Prostate gland (tissue), 2 donors: ENCODE data around the gene SV2C. TPM values are rescaled to one million over a fixed set of nuclear protein-coding genes. Genes with fewer than 3 reads are reported as not detected.

Source experiments
- DNase-seq: peaks from one replicate; pipeline ENCODE4 v3.0.0-alpha.2; 2019; ENCODE audit warnings: low spot score
- H3K27ac ChIP-seq, 2 donors: fragments of 200-600 bp; sonication (generic); 2 replicates each; pipeline ENCODE4 v1.5.1; 2017 to 2019
- H3K27me3 ChIP-seq: fragments of 200-600 bp; sonication (generic); replicated peaks from 2 replicates; pipeline ENCODE4 v1.5.1; 2019; ENCODE audit not compliant: insufficient read depth
- H3K36me3 ChIP-seq, 2 donors: fragments of 200-600 bp; sonication (generic); 1 replicate in 1 of 2; 2 replicates in 1 of 2; pipeline versions ENCODE4 v1.5.1 to v1.8.1; 2017 to 2019
- H3K4me1 ChIP-seq: fragments of 200-600 bp; sonication (generic); replicated peaks from 2 replicates; pipeline ENCODE4 v1.5.1; 2019
- H3K4me3 ChIP-seq, 2 donors: fragments of 200-600 bp; sonication (generic); 2 replicates each; pipeline ENCODE4 v1.5.1; 2017 to 2019
- H3K9me3 ChIP-seq: fragments of 200-600 bp; sonication (generic); 2 replicates; pipeline ENCODE4 v1.5.1; 2017
- POLR2A ChIP-seq: fragments of 450-650 bp; IDR thresholded peaks from one replicate; pipeline ENCODE4 v1.6.1; 2016; ENCODE audit warnings: antibody characterized with exemption, mild to moderate bottlenecking
- POLR2AphosphoS5 ChIP-seq: sonication (generic); formaldehyde crosslinking; IDR thresholded peaks from one replicate; pipeline ENCODE4 v1.6.1; 2017; ENCODE audit warnings: antibody characterized with exemption
- WGBS: methylation state at CpG from one replicate; pipeline ENCODE4 v1.1.5; 2018; 5-methylcytosine and 5-hydroxymethylcytosine counted together
- intact Hi-C: fragments of 100-400 bp; cut with DNase I; formaldehyde crosslinking; loops from one replicate; pipeline ENCODE4 v1.14.2; 2022
- total RNA-seq, 2 donors: library from RNA; depleted of rRNA; stranded (reverse); fragments of >200 nt; gene quantifications; one replicate each; pipeline ENCODE4 v1.1.0, GENCODE V29; 2016
- TF ChIP-seq, protein P1 (sequence below), 4 experiments: fragments of 200-600 bp in 2 of 4; fragments of 450-650 bp in 2 of 4; sonication (generic) in 2 of 4; IDR thresholded peaks; 1 replicate in 3 of 4; 2 replicates in 1 of 4; pipeline ENCODE4 v1.5.1; 2016 to 2019; ENCODE audit warnings: antibody characterized with exemption in 4 of 4, mild to moderate bottlenecking in 2 of 4, moderate library complexity in 2 of 4

The SV2C gene
- total RNA-seq, 2 donors from 2014 or later: 0.28 to 0.96 TPM

- H3K9me3 ChIP-seq: no peaks in the 10 kb centered on the region
- H3K4me1 ChIP-seq: no peaks in the 10 kb centered on the region
- no peak for DNase-seq
- no peaks in the 10 kb centered on the region for H3K27me3 ChIP-seq
- H3K36me3 ChIP-seq: no peaks in the 10 kb centered on the region
- H3K27ac ChIP-seq: no peak overlapping the region
- no peak overlapping the region for H3K4me3 ChIP-seq
- intact Hi-C loops: no loop called here
- TF ChIP-seq POLR2AphosphoS5 (no peak), POLR2A (no peak)
- TF ChIP-seq, protein P1, sequence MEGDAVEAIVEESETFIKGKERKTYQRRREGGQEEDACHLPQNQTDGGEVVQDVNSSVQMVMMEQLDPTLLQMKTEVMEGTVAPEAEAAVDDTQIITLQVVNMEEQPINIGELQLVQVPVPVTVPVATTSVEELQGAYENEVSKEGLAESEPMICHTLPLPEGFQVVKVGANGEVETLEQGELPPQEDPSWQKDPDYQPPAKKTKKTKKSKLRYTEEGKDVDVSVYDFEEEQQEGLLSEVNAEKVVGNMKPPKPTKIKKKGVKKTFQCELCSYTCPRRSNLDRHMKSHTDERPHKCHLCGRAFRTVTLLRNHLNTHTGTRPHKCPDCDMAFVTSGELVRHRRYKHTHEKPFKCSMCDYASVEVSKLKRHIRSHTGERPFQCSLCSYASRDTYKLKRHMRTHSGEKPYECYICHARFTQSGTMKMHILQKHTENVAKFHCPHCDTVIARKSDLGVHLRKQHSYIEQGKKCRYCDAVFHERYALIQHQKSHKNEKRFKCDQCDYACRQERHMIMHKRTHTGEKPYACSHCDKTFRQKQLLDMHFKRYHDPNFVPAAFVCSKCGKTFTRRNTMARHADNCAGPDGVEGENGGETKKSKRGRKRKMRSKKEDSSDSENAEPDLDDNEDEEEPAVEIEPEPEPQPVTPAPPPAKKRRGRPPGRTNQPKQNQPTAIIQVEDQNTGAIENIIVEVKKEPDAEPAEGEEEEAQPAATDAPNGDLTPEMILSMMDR (IDR thresholded peaks at IDR 0.05): no peak
These were observed 110.5 kb downstream of the SV2C start for GRCh38 chr5:76193635-76194034.

DNA sequence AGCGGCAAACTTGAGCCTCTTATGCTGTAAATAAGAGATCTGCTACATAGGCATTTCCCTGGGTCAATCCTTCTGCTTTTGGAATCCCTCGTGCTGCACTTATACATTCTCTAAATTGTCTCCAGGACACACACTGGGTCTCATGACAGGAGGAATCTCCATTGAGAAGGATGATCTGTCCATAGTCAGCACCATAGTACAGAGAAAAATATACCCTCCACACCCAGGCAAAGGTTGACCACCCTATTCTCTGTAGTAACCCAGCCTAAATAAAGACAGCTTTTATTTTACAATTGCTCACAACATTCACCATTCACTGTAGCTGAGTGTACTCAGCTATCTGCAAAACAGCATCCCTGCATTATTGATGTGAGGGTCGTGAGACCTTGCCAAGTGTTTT is 111.2 kb downstream of the SV2C start:
- no peak overlapping the region for H3K27ac ChIP-seq
- no peaks in the 10 kb centered on the region for H3K27me3 ChIP-seq
- no peak overlapping the region for H3K4me3 ChIP-seq
- no peak for DNase-seq
- no peaks in the 10 kb centered on the region for H3K9me3 ChIP-seq
- intact Hi-C loops: no loop called here
- TF ChIP-seq POLR2AphosphoS5 (no peak), POLR2A (no peak)
- TF ChIP-seq, protein P1 (IDR thresholded peaks at IDR 0.05): no peak
- WGBS: 37% methylated on average over 3 of the region's 3 CpGs
- H3K4me1 ChIP-seq: no peaks in the 10 kb centered on the region
- no peaks in the 10 kb centered on the region for H3K36me3 ChIP-seq

DNA sequence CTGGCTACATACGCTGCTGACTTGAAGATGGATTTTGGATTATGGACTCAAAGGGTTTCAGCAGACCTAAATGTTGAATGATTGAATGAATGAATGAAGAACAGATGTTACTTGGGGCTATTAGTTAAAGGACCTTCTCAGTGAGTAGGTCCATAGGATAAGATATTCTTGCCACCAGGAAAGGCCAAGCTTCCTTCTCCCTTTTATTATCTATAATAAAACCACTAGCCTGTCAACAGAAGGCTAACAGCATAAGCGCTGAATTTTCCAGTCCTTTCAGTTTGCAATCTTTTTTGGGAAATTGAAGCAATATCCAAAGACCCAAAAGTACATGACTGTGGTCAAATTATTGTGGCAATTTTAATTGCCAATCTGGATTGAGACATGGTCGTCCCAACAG is 113.3 kb downstream of the SV2C start:
- no peak overlapping the region for H3K4me3 ChIP-seq
- H3K27ac ChIP-seq: no peak overlapping the region
- no peaks in the 10 kb centered on the region for H3K27me3 ChIP-seq
- TF ChIP-seq POLR2AphosphoS5 (no peak), POLR2A (no peak)
- TF ChIP-seq, protein P1 (IDR thresholded peaks at IDR 0.05): no peak
- intact Hi-C loops: no loop called here
- no peaks in the 10 kb centered on the region for H3K4me1 ChIP-seq
- H3K36me3 ChIP-seq: no peaks in the 10 kb centered on the region
- DNase-seq: no peak
- WGBS: 91% methylated on average over 3 of the region's 3 CpGs
- no peaks in the 10 kb centered on the region for H3K9me3 ChIP-seq

GRCh38 chr5:76196886-76197489 is 113.8 kb downstream of the SV2C start:
- H3K9me3 ChIP-seq: no peaks in the 10 kb centered on the region
- H3K27ac ChIP-seq: no peak overlapping the region
- H3K4me3 ChIP-seq: no peak overlapping the region
- 95% methylated on average over 2 of the region's 2 CpGs for WGBS
- no peaks in the 10 kb centered on the region for H3K4me1 ChIP-seq
- no peak for DNase-seq
- no peaks in the 10 kb centered on the region for H3K27me3 ChIP-seq
- no peaks in the 10 kb centered on the region for H3K36me3 ChIP-seq
- intact Hi-C loops: no loop called here
- TF ChIP-seq POLR2AphosphoS5 (no peak), POLR2A (no peak)
- TF ChIP-seq, protein P1 (IDR thresholded peaks at IDR 0.05): no peak

DNA sequence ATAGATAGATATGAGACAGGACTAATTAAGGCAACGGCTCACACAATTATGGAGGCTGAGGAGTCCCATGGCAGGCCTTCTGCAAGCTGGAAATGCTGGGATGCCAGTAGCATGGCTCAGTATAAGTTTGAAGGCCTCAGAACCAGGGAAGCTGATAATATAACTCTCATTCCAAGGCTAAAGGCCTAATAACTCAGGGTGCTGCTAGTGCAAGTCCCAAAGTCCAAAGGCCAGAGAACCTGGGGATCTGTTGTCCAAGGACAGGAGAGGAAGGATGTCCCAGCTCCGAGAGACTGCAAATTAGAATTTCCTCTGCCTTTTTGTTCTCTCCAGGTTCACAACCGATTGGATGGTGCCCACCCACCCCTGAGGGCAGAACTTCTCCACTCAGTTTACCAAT is 114.5 kb downstream of the SV2C start:
- Histone ChIP-seq H3K27ac (no peak overlapping the region), H3K27me3 (no peaks in the 10 kb centered on the region), H3K36me3 (no peaks in the 10 kb centered on the region), H3K9me3 (no peaks in the 10 kb centered on the region), H3K4me1 (no peaks in the 10 kb centered on the region), H3K4me3 (no peak overlapping the region)
- 86% methylated on average over 3 of the region's 3 CpGs for WGBS
- intact Hi-C loops: no loop called here
- TF ChIP-seq, protein P1 (IDR thresholded peaks at IDR 0.05): no peak
- TF ChIP-seq POLR2AphosphoS5: no peak
- TF ChIP-seq POLR2A: no peak
- no peak for DNase-seq
